Measurements from ENCODE around the gene RAB25. TPM values are rescaled to one million over a fixed set of nuclear protein-coding genes. Genes with fewer than 3 reads are reported as not detected.

The RAB25 gene
- total and polyA plus RNA-seq, 2 of the 13 experiments (the other 11 are each of a cell fraction or from before 2014, with no cell fraction given): 0.20 to 0.22 TPM

DNA sequence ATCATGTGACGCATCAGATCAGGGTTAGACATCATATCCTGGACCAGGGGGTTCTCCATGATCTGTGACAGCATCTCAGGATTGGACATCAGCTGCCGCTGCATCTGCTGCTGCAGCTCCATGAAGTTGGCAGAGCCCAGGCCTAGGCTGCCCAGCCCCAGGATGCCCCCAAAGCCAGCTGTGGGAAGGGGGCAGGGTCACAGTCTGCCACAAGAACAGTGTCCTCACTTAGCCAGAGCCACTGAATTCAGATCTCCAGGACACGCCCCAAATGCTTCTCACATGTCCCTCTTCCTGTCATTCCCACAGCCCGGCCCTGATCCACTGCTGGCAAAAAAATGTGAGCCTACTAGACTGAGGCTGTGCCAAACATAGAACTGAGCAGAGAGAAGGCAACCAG is 10.6 kb upstream of the RAB25 start:
- FAIRE-seq: no peak
- ATAC-seq: no peak

GRCh38 chr1:156051011-156051725 is 9.8 kb upstream of the RAB25 start:
- H3K27ac ChIP-seq (ENCODE audit: extremely low read length, insufficient read depth, low read length): no peak overlapping the region
- DNase-seq (ENCODE audit: low spot score): no peak
- H3K79me2 ChIP-seq (ENCODE audit: insufficient read depth, low read length): peaks cover 18% of the 10 kb centered on the region
- ChIA-PET POLR2A (interaction anchor here (0.7 to 1.6 kb wide), 3 partner anchors 17 to 114 kb away, joined by 3 to 4 read pairs (median 3); no protein-coding TSS in a partner anchor), CTCF (ENCODE audit: low intra/inter-chr PET ratio, low total read pairs) (no interaction called here)
- peaks cover 21% of the 10 kb centered on the region for H3K4me1 ChIP-seq (ENCODE audit: insufficient read depth, low read length)
- intact Hi-C loops (cut with micrococcal nuclease; ENCODE audit: unreplicated experiment): no loop called here
- peaks cover 7 to 26% of the 10 kb centered on the region in 2 experiments; a peak in 4 of 5 replicates for H3K36me3 ChIP-seq (replicated peaks in 1 of 2; ENCODE audit: control insufficient read depth in 1 of 2, insufficient read depth in 2 of 2, low read length in 2 of 2)
- WGBS (ENCODE audit: low lambda C conversion rate): 99% methylated on average over 6 of the region's 7 CpGs
- no peaks in the 10 kb centered on the region for H3K9me3 ChIP-seq (ENCODE audit: low read length)
- ATAC-seq: no peak
- in situ Hi-C loops (cut with HindIII; ENCODE audit: extremely low pct_ligation_motif_present, low pct_unique_long_range_greater_than_20kb): no loop called here
- H3K9ac ChIP-seq (ENCODE audit: insufficient read depth, low read depth, low read length): no peak overlapping the region
- no peak overlapping the region for H3K4me3 ChIP-seq (replicated peaks in 1 of 3; ENCODE audit: insufficient read depth in 1 of 3, low read depth in 2 of 3, low read length in 3 of 3)
- no peak overlapping the region for H2AFZ ChIP-seq (ENCODE audit: low read length)
- H4K20me1 ChIP-seq (ENCODE audit: insufficient read depth, low read length): no peaks in the 10 kb centered on the region
- FAIRE-seq: no peak
- no TSS peak for BruUV-seq (replicated peaks)
- no peaks in the 10 kb centered on the region; a peak in 1 of 5 replicates for H3K27me3 ChIP-seq (ENCODE audit: control insufficient read depth in 1 of 2, insufficient read depth in 2 of 2, low read length in 2 of 2)
- no peak overlapping the region for H3K4me2 ChIP-seq (ENCODE audit: low read depth, low read length)
- TF ChIP-seq MIXL1 (CRISPR knock-in tag; IDR thresholded peaks at IDR 0.05) (no peak), ZNF441 (CRISPR knock-in tag; IDR thresholded peaks at IDR 0.05; ENCODE audit: borderline replicate concordance) (no peak), ZNF382 (CRISPR knock-in tag; IDR thresholded peaks at IDR 0.05; ENCODE audit: borderline replicate concordance) (no peak), EP300 (IDR thresholded peaks at IDR 0.05; ENCODE audit: low read depth in 2 of 2, low read length in 2 of 2) (no peak), EP300 (CRISPR knock-in tag; IDR thresholded peaks at IDR 0.05; ENCODE audit: borderline replicate concordance) (no peak), ZNF556 (CRISPR knock-in tag; IDR thresholded peaks at IDR 0.05; ENCODE audit: borderline replicate concordance) (no peak), ZBTB38 (CRISPR knock-in tag; IDR thresholded peaks at IDR 0.05) (no peak)

More for the DNA sequence above, 10.6 kb upstream of the RAB25 start:
- Histone ChIP-seq H2AFZ (ENCODE audit: low read length) (no peak overlapping the region), H3K4me1 (ENCODE audit: insufficient read depth, low read length) (peaks cover 13% of the 10 kb centered on the region), H3K9ac (ENCODE audit: insufficient read depth, low read depth, low read length) (no peak overlapping the region), H4K20me1 (ENCODE audit: insufficient read depth, low read length) (no peaks in the 10 kb centered on the region), H3K79me2 (ENCODE audit: insufficient read depth, low read length) (peaks cover 14% of the 10 kb centered on the region), H3K27ac (ENCODE audit: extremely low read length, insufficient read depth, low read length) (no peak overlapping the region), H3K27me3 (ENCODE audit: control insufficient read depth in 1 of 2, insufficient read depth in 2 of 2, low read length in 2 of 2) (no peaks in the 10 kb centered on the region; a peak in 1 of 5 replicates), H3K36me3 (replicated peaks in 1 of 2; ENCODE audit: control insufficient read depth in 1 of 2, insufficient read depth in 2 of 2, low read length in 2 of 2) (peaks cover 7 to 26% of the 10 kb centered on the region in 2 experiments; a peak in 4 of 5 replicates), H3K4me2 (ENCODE audit: low read depth, low read length) (no peak overlapping the region), H3K4me3 (replicated peaks in 1 of 3; ENCODE audit: insufficient read depth in 1 of 3, low read depth in 2 of 3, low read length in 3 of 3) (no peak overlapping the region), H3K9me3 (ENCODE audit: low read length) (no peaks in the 10 kb centered on the region)
- CTCF ChIA-PET (ENCODE audit: low intra/inter-chr PET ratio, low total read pairs): no interaction called here
- no peak for DNase-seq (ENCODE audit: low spot score)
- POLR2A ChIA-PET: interaction anchor here (1.2 kb wide), 1 partner anchor 10 kb away, joined by 3 read pairs; no protein-coding TSS in a partner anchor
- BruUV-seq (replicated peaks): no TSS peak
- TF ChIP-seq ZNF431 (CRISPR knock-in tag; IDR thresholded peaks at IDR 0.05; ENCODE audit: borderline replicate concordance, low read depth) (no peak), ZNF713 (CRISPR knock-in tag; IDR thresholded peaks at IDR 0.05) (no peak), ZFP62 (CRISPR knock-in tag; IDR thresholded peaks at IDR 0.05) (no peak), ZNF12 (CRISPR knock-in tag; IDR thresholded peaks at IDR 0.05) (no peak), ZFP90 (CRISPR knock-in tag; IDR thresholded peaks at IDR 0.05; ENCODE audit: borderline replicate concordance) (no peak), RELA (CRISPR knock-in tag; IDR thresholded peaks at IDR 0.05) (no peak), MAF1 (CRISPR knock-in tag; IDR thresholded peaks at IDR 0.05; ENCODE audit: borderline replicate concordance) (no peak), ZNF747 (CRISPR knock-in tag; IDR thresholded peaks at IDR 0.05; ENCODE audit: borderline replicate concordance) (no peak), ZBTB21 (CRISPR knock-in tag; IDR thresholded peaks at IDR 0.05) (no peak), ASH2L (IDR thresholded peaks at IDR 0.05; ENCODE audit: insufficient read length, low read depth, low read length) (no peak), ZNF629 (CRISPR knock-in tag; conservative IDR thresholded peaks at IDR 0.05) (no peak)
- intact Hi-C loops (cut with micrococcal nuclease; ENCODE audit: unreplicated experiment): no loop called here
- in situ Hi-C loops (cut with HindIII; ENCODE audit: extremely low pct_ligation_motif_present, low pct_unique_long_range_greater_than_20kb): no loop called here
- 90% methylated on average over 4 of the region's 4 CpGs for WGBS (ENCODE audit: low lambda C conversion rate)
